Gastroesophageal sphincter (tissue), 4 donors: ENCODE results near the gene MEX3C. TPM values are rescaled to one million over a fixed set of nuclear protein-coding genes. Genes with fewer than 3 reads are reported as not detected.

Experiments used
- ATAC-seq: fragments of 150-250 bp; one replicate; pipeline ENCODE4 v1.9.1; 2016; ENCODE audit warnings: mild to moderate bottlenecking, moderate library complexity
- H3K27ac ChIP-seq, 4 donors: fragments of 200-600 bp; sonication (generic) in 3 of 4; 1 replicate in 3 of 4; 2 replicates in 1 of 4; pipeline ENCODE4 v1.5.1; 2016 to 2019
- H3K27me3 ChIP-seq: fragments of 200-600 bp; sonication (generic); one replicate; pipeline ENCODE4 v1.5.1; 2019
- H3K36me3 ChIP-seq, 2 donors: fragments of 200-600 bp; sonication (generic); one replicate each; pipeline ENCODE4 v1.5.1; 2019; ENCODE audit warnings: control low read depth in 1 of 2
- H3K4me1 ChIP-seq, 3 donors: fragments of 200-600 bp; sonication (generic); 1 replicate in 2 of 3; 2 replicates in 1 of 3; pipeline ENCODE4 v1.5.1; 2016 to 2019; ENCODE audit warnings: control low read depth in 2 of 3
- H3K4me3 ChIP-seq, 2 donors: fragments of 200-600 bp; sonication (generic); one replicate each; pipeline ENCODE4 v1.5.1; 2019; ENCODE audit warnings: mild to moderate bottlenecking in 1 of 2, moderate library complexity in 1 of 2
- H3K9me3 ChIP-seq, 3 donors: fragments of 200-600 bp; sonication (generic); one replicate each; pipeline ENCODE4 v1.5.1; 2017 to 2019; ENCODE audit warnings: control low read depth in 2 of 3
- CTCF ChIP-seq, 4 experiments: fragments of 200-600 bp in 2 of 4; fragments of 450-650 bp in 2 of 4; sonication (generic) in 1 of 4; IDR thresholded peaks; one replicate each; pipeline ENCODE4 v1.5.1; 2017 to 2019; ENCODE audit warnings: antibody characterized with exemption in 4 of 4, mild to moderate bottlenecking in 2 of 4, moderate library complexity in 2 of 4
- EP300 ChIP-seq: sonication (generic); formaldehyde crosslinking; IDR thresholded peaks from one replicate; pipeline ENCODE4 v1.6.1; 2017; ENCODE audit warnings: antibody characterized with exemption, mild to moderate bottlenecking
- POLR2A ChIP-seq, 2 donors: fragments of 450-650 bp; IDR thresholded peaks; one replicate each; pipeline ENCODE4 v1.6.1; 2017; ENCODE audit warnings: antibody characterized with exemption in 2 of 2, mild to moderate bottlenecking in 2 of 2, moderate library complexity in 1 of 2
- POLR2AphosphoS5 ChIP-seq: sonication (generic); formaldehyde crosslinking; IDR thresholded peaks from one replicate; pipeline ENCODE4 v1.6.1; 2017; ENCODE audit warnings: antibody characterized with exemption
- WGBS, 2 donors: methylation state at CpG; one replicate each; pipeline ENCODE4 v1.1.5; 2018; ENCODE audit warnings: low coverage in 1 of 2; 5-methylcytosine and 5-hydroxymethylcytosine counted together
- total RNA-seq, 4 donors: library from RNA; depleted of rRNA; stranded (reverse); fragments of >200 nt; gene quantifications; one replicate each; pipeline ENCODE4 v1.1.0, GENCODE V29; 2016

The MEX3C gene
- total RNA-seq = 10 to 100 TPM; 24.7 to 35.2 (median 29.0) TPM

GRCh38 chr18:51197661-51198424 is at the start of gene MEX3C:
MEX3C (minus strand) TSS chr18:51197681; CDS start chr18:51197320, 361 bp downstream.
- WGBS, 2 donors = 0% methylated on average over 9 to 14 of the region's 51 CpGs
- peak within 1 kb of the TSS; percentile 93 to 94 for H3K4me3 ChIP-seq
- peak within 1 kb of the TSS; percentile 95 to 100 (median 98) for H3K27ac ChIP-seq
- no peaks in the 10 kb centered on the region for H3K27me3 ChIP-seq
- ATAC-seq = peak; percentile 96
- TF ChIP-seq POLR2AphosphoS5 = peak; percentile 66
- TF ChIP-seq EP300 = no peak
- peak in 1 of 2 donors; percentile 27 for TF ChIP-seq POLR2A (IDR thresholded peaks at IDR 0.05)
- peak in 3 of 4 experiments; percentile 36 to 49 (median 47) for TF ChIP-seq CTCF (IDR thresholded peaks at IDR 0.05)
- H3K36me3 ChIP-seq = no peaks in the 10 kb centered on the region
- H3K9me3 ChIP-seq = no peaks in the 10 kb centered on the region
- H3K4me1 ChIP-seq = peaks cover 0 to 33% (median 13%) of the 10 kb centered on the region in 3 donors

DNA sequence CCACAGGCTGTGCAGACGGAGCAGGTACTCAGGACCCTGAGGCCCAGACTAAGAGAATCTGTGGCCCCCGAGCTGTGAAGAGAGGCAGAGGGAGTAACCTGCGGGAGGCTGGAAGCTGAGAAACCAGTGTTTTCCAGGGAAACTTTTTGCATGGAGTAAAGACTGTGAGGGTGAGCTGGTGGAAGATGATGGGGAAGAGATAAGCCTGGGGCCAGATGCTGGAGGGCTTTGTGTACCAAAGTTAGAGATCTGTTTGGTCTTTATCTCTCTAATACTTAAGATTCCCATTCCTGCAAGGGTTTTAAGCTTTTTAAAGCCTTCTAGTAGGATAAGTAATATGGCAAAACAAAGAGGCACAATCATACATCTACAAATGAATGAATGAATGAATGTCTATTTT is 43.7 kb upstream of the MEX3C start:
- no peaks in the 10 kb centered on the region for H3K9me3 ChIP-seq
- H3K4me3 ChIP-seq = no peak overlapping the region
- H3K27me3 ChIP-seq = no peaks in the 10 kb centered on the region
- 48 to 80% methylated on average over 3 of the region's 3 CpGs for WGBS, 2 donors
- no peaks in the 10 kb centered on the region for H3K4me1 ChIP-seq
- TF ChIP-seq EP300 (no peak), POLR2A (IDR thresholded peaks at IDR 0.05) (no peak), POLR2AphosphoS5 (no peak), CTCF (IDR thresholded peaks at IDR 0.05) (no peak)
- H3K27ac ChIP-seq = no peak overlapping the region
- ATAC-seq = no peak
- no peaks in the 10 kb centered on the region for H3K36me3 ChIP-seq

DNA sequence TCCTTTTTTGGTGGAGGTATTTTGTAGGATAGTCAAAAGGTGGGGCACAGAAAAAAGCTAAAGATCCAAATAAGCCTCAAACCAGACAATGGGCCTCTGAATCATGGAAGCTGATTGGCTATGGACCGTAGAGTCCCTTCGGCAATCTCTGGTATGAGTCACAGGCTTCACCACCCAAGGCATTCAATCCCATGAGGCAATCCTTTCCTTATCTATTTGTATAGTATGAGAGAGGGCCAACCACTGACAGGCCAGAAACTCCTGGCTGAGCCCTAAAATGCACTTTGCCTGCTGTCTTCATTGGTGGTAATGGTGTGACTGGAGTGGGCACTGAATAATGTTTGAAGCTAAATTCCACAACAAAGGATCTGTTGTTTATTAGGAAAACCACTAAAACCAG is 38.7 kb upstream of the MEX3C start:
- Histone ChIP-seq H3K4me1 (no peaks in the 10 kb centered on the region), H3K4me3 (no peak overlapping the region), H3K27me3 (peaks cover 6% of the 10 kb centered on the region), H3K27ac (no peak overlapping the region), H3K9me3 (no peaks in the 10 kb centered on the region), H3K36me3 (no peaks in the 10 kb centered on the region)
- TF ChIP-seq POLR2A (IDR thresholded peaks at IDR 0.05) = no peak
- TF ChIP-seq EP300 = no peak
- no peak for TF ChIP-seq CTCF (IDR thresholded peaks at IDR 0.05)
- TF ChIP-seq POLR2AphosphoS5 = no peak
- 39 to 63% methylated on average over 2 of the region's 2 CpGs for WGBS, 2 donors
- no peak for ATAC-seq

DNA sequence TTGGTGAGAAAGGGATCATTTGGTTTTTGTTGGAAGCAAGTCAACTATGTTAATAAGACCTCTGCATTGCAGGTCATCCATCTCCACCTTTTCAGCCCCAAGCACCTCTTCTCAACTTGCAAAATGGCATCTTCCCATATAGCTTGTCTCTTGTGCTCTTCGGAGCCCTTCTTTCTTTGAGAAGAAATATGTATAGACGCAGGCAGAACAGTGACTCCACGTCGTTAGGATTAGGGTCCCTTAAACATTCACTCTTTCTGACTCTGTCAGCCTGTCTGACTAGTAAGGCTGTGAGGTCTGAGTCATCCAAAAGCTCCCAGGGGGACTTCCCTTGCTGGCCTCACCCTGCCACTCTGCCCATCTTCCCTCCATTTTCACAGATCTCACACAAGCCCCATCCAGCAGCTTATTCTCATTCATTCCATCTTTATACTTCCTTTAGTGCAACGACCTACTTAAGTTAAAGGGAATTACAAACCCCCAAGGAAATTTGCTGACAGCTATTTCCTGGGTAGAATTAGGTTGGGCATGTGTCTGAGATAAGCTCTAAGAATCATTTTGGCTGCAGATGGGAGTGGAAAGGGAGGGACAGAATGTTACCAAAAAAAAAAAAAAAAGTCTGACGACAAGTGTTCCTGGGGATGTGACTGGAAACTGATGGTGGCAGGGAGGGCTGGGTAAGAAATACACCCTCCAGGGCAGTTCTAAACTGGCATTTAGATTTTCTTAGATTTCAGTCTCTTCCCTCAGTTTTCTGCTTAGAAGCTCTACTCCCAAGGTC is 37.7 kb upstream of the MEX3C start:
- no peak for TF ChIP-seq EP300
- TF ChIP-seq POLR2A (IDR thresholded peaks at IDR 0.05) = no peak
- TF ChIP-seq CTCF (IDR thresholded peaks at IDR 0.05) = no peak
- no peak for TF ChIP-seq POLR2AphosphoS5

More for the DNA sequence above, 37.7 kb upstream of the MEX3C start:
- Histone ChIP-seq H3K27me3 (peaks cover 10% of the 10 kb centered on the region), H3K4me3 (no peak overlapping the region), H3K27ac (no peak overlapping the region), H3K9me3 (no peaks in the 10 kb centered on the region), H3K36me3 (no peaks in the 10 kb centered on the region), H3K4me1 (no peaks in the 10 kb centered on the region)
- ATAC-seq = no peak
- 48 to 78% methylated on average over 4 to 6 of the region's 6 CpGs for WGBS, 2 donors
